Urothelium cell line (cell line): ENCODE measurements around the gene MAML2.

Experiments
- DNase-seq: peaks from one replicate; pipeline ENCODE4 v3.0.0; 2011; ENCODE audit warnings: low spot score, mixed read lengths
- FAIRE-seq: peaks from 2 replicates; lab custom pipeline; 2011; peaks lifted over from hg19 to GRCh38; lab: Jason Lieb, UNC

The MAML2 gene

DNA sequence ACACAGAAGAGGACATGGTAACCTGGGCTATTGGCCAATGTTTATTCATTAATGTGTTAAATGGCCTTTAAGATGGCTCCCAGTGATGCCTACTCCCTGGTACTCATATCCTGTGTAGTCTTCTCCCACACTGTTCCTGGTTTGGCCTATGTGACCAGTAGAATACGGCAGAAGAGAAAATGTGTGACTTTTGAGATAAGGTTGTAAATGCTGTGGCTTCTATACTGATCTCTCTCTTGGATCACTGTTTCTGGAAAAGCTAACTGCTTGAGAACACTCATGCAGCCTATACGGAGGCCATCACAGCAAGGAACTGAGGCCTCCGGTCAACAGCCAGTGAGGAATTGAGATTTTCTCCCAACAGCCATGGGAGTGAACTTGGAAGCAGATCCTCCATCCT is 24.1 kb downstream of the MAML2 start:
- FAIRE-seq (no peak), DNase-seq (no peak)

DNA sequence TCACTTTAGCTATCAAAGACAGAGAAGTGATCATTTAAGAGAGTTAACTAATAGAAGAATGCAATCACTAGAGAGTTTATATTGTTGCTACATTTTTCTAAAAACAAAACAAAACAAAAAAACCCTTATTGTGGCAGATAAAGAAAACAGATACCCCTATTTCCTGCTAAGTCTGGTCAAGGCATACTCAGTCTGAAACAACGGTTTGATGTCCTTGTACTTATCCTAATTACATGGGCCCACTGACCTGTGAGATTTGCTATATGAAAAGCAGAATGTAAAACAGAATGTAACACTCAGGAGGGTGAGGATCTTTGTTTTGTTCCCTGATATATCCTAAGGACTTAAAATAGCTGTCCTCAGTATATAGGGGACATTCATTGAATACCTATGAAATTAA is 24.6 kb downstream of the MAML2 start:
- no peak for DNase-seq
- no peak for FAIRE-seq

DNA sequence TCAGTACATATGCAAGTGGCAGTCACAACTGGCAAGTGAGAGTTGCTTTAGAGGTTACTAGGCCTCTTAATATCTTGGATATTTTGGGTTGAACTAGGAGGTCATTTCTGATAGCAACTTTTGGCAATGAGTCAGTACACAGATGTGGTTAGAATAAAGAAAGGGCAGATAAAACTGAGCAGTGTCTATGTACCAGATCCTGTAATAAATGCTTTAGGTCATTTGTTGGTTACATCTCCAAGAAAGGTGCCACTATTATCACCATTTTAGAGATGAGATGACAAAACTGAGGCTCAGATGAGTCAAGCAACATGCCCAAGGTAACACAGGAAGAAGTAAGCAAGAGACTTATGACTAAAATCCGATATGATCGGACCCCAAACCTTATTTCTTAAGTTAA is 25.0 kb downstream of the MAML2 start:
- no peak for FAIRE-seq

DNA sequence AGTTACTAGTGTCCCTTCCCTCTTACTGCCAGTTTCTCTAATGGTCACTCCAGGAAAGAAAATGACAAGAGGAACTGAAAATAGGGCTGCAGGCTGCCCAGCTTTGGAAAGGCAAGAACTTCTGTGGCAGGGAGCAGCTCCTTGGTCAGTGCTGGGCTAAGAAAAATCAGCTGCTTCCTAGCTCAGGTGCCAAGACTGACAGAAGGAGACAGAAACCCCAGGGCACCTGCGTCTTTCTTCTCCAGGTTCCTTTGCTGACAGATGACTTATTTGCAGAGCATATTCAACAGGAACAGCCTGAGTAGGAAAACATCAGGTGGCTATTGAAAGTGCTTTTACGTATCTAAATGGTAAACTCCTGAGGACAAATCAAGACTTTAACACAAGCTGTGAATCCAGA is 25.4 kb downstream of the MAML2 start:
- DNase-seq (no peak), FAIRE-seq (no peak)

More for the DNA sequence above, 25.0 kb downstream of the MAML2 start:
- DNase-seq = no peak

DNA sequence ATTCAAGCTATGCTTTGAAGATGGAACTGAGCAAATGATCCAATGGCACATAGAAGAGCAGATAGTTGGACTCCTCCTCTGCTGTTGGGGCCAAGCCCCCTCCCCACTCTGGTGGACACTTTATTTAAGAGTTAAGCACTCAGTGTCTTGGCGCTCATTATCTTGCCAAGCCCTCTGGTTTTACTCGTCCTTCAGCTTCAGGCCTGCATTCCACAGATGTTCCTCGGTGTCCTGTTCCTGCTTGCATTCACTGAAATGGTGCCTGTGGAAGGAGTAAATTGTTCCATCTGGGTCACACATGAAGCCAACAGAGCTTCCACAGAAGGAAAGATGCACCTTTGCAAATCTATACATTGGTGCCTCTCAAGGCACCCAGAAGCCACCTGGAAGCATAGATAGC is 26.1 kb downstream of the MAML2 start:
- no peak for DNase-seq
- no peak for FAIRE-seq

DNA sequence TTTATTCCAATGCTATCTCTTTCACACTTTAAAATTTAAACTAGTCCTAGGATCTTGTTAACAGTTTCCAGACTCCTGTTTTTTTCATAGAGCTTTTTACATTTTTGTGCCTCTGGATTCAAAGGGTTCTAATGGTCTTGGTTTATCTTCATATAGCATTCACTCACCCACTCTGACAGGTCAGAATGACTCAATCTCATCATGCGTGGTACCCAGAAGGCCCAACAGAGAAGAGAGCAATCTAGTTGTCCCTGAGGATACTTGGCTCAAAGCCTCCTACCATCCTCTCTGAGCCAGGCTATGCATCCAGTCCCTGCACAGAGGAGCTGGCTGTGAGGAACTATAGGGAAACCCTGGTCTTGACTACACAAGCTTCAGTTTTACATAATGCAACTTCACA is 27.5 kb downstream of the MAML2 start:
- FAIRE-seq (no peak), DNase-seq (no peak)

DNA sequence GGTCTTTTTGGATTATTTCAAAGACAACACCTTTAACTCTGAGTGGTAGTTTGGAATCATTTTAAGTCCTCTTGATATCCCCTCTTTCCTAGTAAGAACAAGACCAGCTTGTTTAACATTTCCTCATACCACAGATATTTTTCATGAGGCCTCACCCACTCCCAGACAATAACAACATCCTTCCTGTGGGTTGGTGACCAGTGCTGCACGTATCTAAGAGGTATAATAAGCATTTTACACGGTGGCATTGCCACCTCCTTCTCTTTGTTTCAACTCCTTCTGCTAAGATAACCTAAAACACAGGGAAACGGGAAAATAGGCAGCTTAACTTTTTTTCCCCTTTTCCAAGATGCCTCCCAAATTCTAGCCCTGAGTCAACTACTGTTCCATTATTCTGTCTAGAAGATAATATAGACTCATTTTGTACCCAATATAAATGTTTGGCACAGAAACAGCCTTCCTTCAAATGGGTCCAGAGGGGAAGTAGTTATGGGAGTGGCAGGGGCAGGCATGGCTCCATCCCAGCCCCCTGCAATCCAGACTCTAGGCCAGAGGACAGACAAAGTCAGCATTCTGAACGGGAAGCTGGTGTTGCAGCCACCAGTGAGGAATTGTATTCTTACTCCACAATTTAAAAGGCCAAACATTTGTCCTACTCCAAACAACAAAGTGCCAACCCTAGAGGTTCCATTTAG is 28.5 kb downstream of the MAML2 start:
- FAIRE-seq (no peak), DNase-seq (peak; percentile 56)

DNA sequence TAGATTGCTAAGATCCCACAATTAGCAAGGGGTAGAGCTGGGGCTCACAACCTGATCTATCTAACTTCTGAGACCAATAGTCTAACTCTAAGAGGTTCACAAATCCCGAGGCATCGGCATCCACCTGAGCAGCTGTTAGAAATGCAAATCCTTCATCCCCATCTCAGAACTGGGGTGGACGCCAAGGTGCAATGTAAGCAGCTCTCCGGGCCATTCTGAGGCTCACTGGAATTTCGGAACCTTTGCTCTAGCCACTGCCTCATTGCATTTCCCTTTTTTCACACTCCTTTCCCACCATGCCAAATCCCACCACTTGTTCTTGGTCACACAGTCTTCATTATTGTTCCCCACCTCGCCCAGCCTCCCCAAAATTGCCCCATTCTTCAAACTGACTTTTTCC is 29.8 kb downstream of the MAML2 start:
- no peak for FAIRE-seq

DNA sequence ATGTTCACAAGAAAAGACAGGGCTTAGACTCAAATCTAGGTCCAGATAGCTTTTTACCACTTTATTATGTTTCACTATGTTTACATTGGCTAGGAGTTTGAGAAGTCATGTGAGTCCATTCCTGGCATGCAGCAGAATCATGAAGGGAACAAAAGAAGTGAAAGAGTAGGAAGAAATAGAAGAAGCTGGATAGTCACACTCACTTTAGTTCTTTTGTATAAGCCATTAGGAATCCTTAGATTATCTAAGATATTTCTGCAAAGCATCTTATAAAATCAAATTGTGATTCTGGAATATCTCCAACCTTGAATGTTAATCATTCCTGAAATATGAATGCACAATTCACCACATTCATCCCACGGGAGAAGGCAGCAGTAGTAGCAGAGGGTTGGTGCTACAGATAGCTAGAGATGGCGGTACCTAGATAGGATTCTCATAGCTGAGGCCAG is 31.9 kb downstream of the MAML2 start:
- FAIRE-seq (no peak), DNase-seq (no peak)

More for the DNA sequence above, 29.8 kb downstream of the MAML2 start:
- no peak for DNase-seq

DNA sequence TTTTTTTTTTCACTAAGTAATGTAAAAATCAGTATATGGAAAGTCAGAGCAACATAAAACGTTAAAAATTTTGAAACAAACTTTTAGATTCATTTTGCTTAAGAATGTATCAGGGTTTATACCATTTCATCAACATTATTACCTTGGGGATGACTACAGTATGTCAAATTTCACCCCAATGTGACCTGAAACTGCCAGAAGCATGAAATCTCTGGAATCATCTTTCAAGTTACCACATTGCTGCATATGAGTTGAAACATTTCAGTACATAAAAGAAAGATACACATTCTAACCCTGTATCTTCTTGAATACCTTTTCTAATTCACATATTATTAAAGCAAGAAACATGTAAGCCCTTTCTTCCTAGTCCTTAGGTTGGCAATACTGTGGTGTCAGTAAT is 32.8 kb downstream of the MAML2 start:
- DNase-seq (no peak), FAIRE-seq (no peak)

DNA sequence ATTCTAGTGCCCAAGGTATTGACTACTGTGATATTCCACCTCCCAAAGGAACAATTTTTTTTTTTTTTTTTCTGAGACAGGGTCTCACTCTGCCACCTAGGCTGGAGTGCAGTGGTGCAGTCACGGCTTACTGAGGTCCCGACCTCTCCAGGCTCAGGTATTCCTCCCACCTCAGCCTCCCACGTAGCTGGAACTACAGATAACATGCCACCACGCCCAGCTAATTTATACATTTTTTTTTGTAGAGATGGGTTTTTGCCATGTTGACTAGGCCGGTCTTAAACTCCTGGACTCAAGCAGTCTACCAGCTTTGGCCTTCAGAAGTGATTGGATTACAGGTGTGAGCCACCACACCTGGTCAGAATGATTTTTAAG is 33.4 kb downstream of the MAML2 start:
- DNase-seq (no peak), FAIRE-seq (no peak)

DNA sequence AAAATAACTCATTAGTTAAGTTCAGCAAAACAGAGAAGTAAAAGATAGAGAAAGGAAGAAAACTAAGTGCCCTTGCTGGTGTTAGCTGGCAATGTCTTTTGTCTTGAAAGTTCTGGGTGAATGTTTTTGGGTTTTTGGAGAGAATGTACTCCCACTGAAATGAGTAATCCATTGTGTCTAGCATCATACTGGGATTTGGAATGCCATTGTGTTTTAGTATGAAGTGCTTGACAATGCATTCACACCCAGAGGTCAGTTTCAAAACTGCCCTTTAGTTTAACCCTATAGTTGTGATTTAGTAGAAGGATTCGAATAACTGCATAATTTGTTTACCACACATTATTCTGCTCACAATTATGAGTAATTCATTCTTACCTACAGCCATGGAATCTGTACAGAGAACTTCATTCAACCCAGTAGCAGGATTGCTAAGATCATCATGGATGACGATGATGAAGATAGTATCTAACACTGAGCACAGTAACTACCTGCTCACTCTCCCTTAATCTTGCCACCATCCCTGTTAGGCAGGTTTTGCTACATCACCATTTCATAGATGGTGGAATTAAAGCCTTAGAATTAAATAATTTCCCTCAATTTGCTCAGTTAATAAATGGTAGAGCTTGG is 33.9 kb downstream of the MAML2 start:
- FAIRE-seq (no peak), DNase-seq (no peak)

DNA sequence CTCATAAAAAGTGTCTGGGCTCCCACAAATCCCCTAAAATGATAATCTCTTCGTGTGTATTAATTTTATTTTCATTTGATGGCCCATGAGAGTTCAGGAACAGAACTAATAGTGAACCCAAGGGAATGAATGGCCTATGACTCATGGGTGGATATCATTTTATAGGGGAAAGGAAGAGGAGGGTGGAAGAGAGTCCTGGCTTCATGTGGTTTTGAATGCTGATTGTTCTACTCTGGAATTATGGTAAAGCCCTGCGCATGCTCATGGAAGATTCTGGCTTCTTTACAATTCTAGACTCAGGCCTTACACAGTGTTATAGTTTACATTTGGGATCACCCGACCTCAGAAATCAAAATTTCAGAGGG is 35.2 kb downstream of the MAML2 start:
- FAIRE-seq (no peak), DNase-seq (peak; percentile 71)

DNA sequence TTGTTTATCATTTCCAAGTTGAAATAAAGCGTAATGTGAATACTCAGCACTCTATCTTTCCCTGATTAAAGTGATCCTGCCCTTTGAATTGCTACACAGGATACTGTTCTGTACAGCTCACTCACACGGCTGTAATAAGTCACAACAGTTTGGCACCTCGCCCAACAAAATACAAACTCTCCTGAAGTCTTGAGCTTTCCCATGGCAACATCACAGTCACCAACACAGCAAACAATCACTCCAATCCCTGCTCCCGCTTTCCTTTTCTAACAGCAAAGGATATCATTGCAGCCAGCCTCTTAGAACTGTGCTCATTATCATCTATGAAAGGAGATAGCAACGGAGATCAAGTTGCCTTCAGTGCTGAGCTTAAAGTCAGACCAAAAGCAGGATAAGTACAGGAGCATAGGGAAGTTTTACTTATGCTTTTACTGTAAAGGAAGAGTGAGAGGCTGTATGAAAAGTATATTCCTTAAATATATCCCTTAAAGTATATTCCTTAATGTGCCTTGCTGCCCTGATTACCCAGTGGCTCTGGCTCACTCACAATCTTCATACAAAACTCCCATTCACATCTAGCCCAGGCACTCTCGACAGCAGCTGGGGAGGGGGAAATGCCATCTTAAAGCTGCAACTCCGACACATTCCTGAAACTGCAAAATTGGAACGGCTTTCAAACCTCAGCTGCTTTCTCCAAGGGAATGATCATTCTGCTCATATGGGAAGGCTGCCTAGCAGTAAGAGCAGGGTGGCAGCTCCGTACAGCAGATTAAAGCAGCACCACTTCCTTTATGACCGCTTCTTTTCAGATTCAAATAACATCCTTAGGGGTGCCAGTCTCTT is 35.8 kb downstream of the MAML2 start:
- FAIRE-seq (no peak), DNase-seq (peak; percentile 82)

DNA sequence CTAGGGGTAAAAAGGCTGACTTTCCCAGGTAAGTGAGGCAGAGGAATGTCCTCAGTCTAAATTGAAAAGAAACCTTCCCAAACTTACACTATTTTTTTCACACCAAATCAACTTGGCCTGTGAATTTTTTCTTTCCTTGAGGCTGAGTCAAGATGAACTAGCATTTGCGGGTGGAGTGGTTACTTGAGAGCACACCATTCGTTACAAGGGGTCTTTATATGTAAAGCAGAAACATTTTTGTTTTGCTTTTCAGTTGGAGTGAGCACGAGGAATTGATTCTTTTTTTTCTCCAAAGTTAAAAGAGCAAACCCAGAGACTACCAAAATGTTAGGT is 36.4 kb downstream of the MAML2 start:
- DNase-seq = no peak
- FAIRE-seq = no peak

DNA sequence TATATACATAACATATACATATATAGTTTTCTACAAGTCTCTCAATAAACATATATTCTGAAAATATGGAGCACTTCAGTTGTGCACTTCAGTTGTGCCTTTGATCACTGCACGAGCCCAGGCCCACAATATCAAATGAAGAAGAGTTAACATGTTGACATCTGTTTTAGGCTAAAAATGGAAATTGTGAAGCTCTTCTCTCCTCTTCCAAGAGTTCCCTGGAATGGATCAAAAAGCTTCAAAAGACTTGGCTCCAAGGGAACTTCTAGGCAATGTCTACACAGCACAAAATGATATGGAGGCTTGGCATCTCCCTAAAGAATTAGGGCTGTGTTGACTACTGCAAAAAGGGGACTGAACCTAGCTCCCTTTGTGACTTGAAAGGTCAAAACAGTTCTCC is 36.9 kb downstream of the MAML2 start:
- FAIRE-seq = no peak
- DNase-seq = no peak

DNA sequence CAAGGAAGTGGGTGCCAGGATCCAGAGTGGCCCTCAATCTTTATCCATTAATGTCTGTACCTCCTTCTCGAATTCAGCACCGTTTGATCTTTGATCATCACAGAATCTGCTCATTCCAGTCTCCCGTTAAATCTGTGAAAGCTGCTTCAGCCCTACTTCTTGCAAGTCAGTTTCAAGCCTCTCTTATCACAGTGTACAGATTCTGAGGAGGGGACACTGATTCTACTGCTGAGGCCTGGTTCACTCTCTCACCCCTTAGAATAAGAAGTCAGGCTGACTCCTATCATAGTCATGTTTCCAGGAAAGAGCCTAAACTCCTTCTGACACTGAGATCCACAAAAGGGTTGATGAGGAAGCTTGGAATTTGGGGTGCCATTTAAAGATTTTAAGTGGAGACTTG is 39.0 kb downstream of the MAML2 start:
- FAIRE-seq (no peak), DNase-seq (no peak)

DNA sequence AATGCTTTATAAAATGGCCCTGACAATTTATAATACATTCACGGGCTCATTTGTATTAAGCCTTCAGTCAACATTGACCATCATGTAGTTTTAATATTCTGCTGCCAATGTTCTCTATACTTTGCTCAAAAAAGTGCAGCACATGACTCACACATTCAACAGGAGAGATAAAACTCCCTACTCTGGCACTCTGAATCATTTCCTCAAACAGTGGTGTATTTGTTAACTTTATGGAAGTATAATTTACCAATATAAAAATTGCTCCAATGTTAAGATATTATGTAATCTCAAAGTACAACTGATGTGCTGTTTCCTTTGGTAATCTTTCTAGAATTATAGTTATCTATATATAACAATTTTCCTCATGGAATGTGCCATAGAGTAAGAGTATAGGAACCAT is 39.9 kb downstream of the MAML2 start:
- FAIRE-seq (no peak), DNase-seq (no peak)

DNA sequence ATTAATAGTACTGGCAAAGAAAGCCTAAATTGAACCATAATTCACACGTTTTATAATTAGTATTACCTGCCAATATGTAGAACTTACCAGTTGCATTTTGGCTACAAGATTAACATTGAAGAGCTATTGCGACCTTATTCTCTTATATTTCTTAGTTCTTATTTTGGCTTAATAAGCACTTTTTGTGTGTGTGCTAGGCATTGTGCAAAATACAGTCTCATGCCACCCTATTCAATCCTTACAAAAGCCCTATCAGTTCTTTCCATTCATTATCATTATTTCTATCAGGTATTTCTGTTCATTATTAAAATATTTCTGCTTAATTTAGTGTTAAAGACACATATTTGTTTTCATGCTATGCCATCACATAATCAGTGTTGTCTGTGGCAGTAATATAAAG is 41.2 kb downstream of the MAML2 start:
- no peak for FAIRE-seq
- DNase-seq = no peak

DNA sequence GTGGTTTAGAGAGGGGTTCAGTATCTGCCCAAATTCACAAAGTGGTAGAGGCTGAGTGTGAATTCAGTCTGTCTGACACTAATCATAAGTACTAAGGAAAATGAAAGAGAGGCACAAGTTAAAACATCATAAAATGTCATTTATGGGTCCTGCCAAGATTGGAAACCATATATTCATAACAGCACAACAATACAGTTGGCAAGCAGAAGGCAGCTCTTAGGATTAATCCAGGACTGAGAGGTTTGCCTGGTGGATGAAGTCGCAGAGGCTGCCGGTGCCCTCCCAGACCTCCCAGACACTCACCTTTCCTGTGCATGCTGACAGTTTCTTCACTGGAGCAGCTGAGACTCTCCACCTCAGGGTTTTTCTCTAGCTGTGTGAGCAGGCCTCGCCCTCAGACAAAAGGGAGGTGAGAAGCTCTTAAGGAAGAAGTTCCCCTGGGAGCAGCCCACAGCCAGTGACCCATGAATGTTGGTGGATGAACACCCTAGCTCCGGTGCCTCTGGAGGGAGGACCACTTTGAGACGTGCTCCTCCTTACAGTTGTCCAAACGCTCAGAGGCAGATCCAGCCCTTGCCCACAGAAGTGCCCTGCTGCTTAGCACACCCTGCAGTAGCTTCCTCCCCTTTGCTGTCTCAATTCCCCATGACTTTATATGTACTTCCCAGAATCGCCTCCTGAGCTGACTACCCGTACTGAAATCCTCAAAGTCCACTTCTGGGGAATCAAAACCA is 43.7 kb downstream of the MAML2 start:
- FAIRE-seq = no peak

DNA sequence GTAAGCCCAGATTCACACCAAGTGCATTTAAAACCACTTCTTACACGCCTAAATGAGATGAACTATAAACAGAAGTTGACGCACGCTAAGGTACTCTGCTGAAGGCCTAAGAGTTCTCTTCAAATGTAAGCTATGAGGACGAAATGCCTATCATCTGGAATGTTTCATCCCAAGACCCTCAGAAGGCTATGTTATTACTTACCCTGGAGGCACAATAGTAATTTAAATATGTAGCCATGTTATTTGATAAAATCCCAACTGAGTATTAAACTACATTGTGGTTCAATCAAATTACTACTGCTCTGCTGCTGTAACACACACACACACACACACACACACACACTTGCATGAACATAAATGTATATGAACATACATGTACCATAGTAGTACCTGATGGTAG is 47.6 kb downstream of the MAML2 start:
- FAIRE-seq = no peak
- DNase-seq = no peak

More for the DNA sequence above, 43.7 kb downstream of the MAML2 start:
- no peak for DNase-seq
